Stimulated activated CD4-positive, alpha-beta T cell treated with anti-CD3 and anti-CD28 coated beads, Interleukin-4, amount 100 ng/mL, for 1 hour (primary cell): ENCODE results near the gene MT1X.
"Not testable (repeated sequence)": the region's sequence is repeated elsewhere in the genome, so short reads cannot be mapped to it uniquely, and the experiment has no call there.

Source experiments
- DNase-seq: peaks from one replicate; pipeline ENCODE4 v3.0.0-alpha.2; 2020

Gene MT1X

DNA sequence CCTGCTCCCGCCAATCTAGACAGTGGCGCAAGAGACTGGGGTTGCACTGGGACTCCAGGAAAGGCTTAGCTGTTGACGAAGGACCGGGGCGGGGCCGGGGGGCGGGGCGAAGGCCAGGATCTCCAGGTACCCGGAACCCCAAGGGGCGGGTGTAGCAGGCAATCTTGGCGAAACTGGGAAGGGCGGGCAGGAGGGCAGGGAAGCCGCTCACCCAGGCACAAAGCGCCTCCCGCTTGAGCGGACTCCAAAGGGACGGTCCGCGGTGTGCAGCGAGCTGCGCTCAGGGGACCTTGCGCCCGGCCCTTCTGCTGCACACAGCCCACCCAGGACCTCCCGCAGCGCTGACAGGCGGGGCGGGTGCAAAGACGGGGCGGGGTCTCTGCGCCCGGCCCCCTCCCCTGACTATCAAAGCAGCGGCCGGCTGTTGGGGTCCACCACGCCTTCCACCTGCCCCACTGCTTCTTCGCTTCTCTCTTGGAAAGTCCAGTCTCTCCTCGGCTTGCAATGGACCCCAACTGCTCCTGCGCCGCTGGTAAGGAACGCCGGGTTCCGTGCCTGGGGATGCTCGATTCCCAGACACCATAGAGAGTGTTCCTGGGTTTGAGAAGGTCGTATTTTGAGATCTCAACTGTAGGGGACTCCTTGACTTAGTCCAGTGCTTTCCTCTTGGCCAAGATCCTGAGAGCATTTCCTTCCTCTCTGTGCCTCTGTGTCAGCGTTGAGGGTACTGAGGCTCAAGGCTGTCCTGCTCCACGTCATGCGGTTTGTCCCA is 24.5 kb upstream of the MT1X start, which contains the start of gene MT1F:
TSS of gene MT1F (plus strand) at position 405 of the 772 bp plus-strand sequence. CDS start at position 505, 100 bp downstream.
- peak; percentile 74 for DNase-seq

DNA sequence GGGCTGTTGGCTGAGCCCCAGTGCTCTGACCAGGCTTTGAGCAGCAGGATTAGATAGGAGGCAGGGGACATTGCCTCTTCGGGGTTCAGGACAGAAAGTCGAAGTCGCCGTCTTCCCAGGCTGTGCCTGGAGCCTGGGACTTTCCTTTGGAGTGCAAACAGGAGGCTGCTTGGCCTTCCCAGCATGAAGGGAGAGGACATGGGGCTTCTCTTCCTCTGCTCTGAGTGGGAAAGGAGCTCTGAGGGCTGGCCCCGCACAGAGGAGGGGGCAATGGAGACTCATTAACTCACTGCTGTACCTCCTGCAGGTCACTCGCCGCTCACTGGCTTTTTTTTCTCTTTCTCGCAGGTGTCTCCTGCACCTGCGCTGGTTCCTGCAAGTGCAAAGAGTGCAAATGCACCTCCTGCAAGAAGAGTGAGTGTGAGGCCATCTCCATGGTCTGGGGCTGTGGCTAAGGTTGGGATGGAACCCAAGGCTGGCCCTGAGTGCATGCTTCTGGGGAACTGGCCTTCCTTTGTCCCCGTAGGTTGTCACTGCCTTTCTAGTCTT is 23.9 kb upstream of the MT1X start:
- DNase-seq = no peak

- DNase-seq = peak; percentile 50
These were observed 19.6 kb upstream of the MT1X start for GRCh38 chr16:56662357-56663354.

GRCh38 chr16:56664506-56664905 is 17.8 kb upstream of the MT1X start:
- DNase-seq = no peak

GRCh38 chr16:56665286-56666261 is 16.7 kb upstream of the MT1X start:
- DNase-seq = not testable (repeated sequence)

GRCh38 chr16:56667581-56668571 is 14.4 kb upstream of the MT1X start, which contains the start of gene MT1G:
TSS of gene MT1G (minus strand) at chr16:56668065. CDS start at chr16:56667993, 72 bp downstream.
- DNase-seq = peak; percentile 46

GRCh38 chr16:56669005-56669839 is 13.0 kb upstream of the MT1X start, which contains the start of gene MT1H:
TSS of gene MT1H (plus strand) at chr16:56669814. CDS start at chr16:56669885, 71 bp downstream.
- peak; percentile 43 for DNase-seq

GRCh38 chr16:56669840-56670619 is 12.2 kb upstream of the MT1X start:
- DNase-seq = no peak

GRCh38 chr16:56670620-56670934 is 11.7 kb upstream of the MT1X start:
- no peak for DNase-seq

DNA sequence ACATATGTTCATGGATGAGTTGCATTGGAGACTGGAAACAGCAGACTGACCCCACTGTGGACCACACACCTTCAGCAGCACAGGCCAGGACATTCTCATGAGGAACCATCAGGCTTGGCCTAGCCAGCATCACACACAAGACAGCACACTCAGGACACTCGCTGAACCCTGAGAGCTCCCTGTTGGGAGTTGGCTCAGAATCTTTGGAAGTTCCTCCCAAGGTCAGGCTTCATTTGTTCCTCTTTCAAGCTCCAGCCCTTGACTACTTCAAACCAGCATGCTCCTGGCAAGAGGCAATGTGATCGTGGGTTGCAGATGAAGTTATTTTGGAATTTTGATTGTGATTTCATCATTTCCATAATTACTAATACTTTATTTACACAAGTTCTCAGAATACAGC is 10.6 kb upstream of the MT1X start:
- not testable (repeated sequence) for DNase-seq

- DNase-seq = not testable (repeated sequence)
These were observed 10.1 kb upstream of the MT1X start for GRCh38 chr16:56672171-56672570.

DNA sequence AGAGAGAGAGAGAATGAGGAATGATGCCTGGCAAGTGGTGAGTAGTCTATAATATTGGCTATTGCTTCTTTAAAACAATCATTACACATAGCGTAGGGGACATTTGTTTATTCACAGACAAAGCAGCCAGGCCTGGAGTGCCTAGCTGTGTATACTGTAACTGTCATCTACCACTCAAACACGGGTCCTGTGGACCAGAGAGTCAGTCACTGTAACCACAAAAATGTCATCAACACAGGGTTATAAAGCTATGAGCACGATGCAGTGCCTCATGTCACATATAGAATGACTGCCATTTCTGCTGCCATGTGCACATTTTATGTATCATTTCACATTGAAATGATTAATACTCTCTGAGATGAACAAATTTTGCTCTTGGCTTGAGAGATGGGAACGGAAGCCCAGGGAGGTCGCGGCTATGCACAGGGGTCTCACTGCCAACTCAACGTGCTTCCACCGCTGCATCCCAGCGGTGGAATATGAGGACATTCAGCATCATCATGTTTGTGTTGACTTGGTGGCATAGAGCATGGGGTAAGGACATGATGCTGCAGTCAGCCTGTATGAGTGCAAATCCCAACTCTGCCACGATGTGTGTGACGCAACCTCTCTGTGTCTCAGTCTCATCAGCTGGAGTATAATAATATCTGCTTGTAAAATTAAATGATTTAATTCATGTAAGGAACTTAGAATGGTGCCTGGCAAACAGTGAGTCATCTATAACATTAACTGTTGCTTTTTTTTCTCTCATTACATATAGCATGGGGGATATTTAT is 9.3 kb upstream of the MT1X start:
- DNase-seq = no peak

- peak; percentile 20 for DNase-seq
These were observed 8.3 kb upstream of the MT1X start for GRCh38 chr16:56673921-56674320.

- not testable (repeated sequence) for DNase-seq
These were observed 7.7 kb upstream of the MT1X start for GRCh38 chr16:56674570-56674969.

GRCh38 chr16:56675685-56676210 is 6.5 kb upstream of the MT1X start:
- peak; percentile 70 for DNase-seq

DNA sequence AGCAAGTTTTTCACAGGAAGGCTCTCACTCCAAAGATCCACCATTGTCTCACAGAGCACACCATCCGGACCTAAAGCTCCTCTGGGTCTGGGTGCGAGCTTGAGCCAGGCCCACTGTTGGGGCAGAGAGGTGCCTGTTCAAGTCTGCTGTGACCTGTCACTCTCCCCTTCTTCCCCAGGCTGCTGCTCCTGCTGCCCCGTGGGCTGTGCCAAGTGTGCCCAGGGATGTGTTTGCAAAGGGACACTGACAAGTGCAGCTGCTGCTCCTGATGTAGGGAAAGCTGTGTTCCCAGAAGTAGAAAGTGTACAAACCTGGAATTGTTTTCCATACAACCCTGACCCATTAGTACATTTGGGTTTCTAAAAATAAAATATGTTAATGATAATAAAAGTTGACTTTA is 4.8 kb upstream of the MT1X start:
- no peak for DNase-seq

GRCh38 chr16:56679078-56679730 is 3.1 kb upstream of the MT1X start:
- no peak for DNase-seq
